GM12865 (cell line): ENCODE data around the gene MSI1.

Source experiments
- DNase-seq: peaks from one replicate; pipeline ENCODE4 v3.0.0; 2010; ENCODE audit warnings: low read depth
- H3K4me3 ChIP-seq: 2 replicates; pipeline ENCODE4 v1.5.1; 2011; ENCODE audit warnings: mild to moderate bottlenecking, low read depth, low read length, control low read depth
- TF ChIP-seq, protein P1 (sequence below): IDR thresholded peaks from 2 replicates; pipeline ENCODE4 v1.5.1; 2011; ENCODE audit warnings: low read length, control low read depth, low read depth, inconsistent platforms; ENCODE audit not compliant: insufficient read depth; ENCODE audit errors: missing control alignments

The MSI1 gene

GRCh38 chr12:120394483-120395367, 25.8 kb upstream of the MSI1 start:
- TF ChIP-seq, protein P1, sequence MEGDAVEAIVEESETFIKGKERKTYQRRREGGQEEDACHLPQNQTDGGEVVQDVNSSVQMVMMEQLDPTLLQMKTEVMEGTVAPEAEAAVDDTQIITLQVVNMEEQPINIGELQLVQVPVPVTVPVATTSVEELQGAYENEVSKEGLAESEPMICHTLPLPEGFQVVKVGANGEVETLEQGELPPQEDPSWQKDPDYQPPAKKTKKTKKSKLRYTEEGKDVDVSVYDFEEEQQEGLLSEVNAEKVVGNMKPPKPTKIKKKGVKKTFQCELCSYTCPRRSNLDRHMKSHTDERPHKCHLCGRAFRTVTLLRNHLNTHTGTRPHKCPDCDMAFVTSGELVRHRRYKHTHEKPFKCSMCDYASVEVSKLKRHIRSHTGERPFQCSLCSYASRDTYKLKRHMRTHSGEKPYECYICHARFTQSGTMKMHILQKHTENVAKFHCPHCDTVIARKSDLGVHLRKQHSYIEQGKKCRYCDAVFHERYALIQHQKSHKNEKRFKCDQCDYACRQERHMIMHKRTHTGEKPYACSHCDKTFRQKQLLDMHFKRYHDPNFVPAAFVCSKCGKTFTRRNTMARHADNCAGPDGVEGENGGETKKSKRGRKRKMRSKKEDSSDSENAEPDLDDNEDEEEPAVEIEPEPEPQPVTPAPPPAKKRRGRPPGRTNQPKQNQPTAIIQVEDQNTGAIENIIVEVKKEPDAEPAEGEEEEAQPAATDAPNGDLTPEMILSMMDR: no peak
- no peak for DNase-seq
- H3K4me3 ChIP-seq: no peak overlapping the region

GRCh38 chr12:120390540-120391120, 21.7 kb upstream of the MSI1 start:
- TF ChIP-seq, protein P1: no peak
- no peak overlapping the region for H3K4me3 ChIP-seq
- no peak for DNase-seq

DNA sequence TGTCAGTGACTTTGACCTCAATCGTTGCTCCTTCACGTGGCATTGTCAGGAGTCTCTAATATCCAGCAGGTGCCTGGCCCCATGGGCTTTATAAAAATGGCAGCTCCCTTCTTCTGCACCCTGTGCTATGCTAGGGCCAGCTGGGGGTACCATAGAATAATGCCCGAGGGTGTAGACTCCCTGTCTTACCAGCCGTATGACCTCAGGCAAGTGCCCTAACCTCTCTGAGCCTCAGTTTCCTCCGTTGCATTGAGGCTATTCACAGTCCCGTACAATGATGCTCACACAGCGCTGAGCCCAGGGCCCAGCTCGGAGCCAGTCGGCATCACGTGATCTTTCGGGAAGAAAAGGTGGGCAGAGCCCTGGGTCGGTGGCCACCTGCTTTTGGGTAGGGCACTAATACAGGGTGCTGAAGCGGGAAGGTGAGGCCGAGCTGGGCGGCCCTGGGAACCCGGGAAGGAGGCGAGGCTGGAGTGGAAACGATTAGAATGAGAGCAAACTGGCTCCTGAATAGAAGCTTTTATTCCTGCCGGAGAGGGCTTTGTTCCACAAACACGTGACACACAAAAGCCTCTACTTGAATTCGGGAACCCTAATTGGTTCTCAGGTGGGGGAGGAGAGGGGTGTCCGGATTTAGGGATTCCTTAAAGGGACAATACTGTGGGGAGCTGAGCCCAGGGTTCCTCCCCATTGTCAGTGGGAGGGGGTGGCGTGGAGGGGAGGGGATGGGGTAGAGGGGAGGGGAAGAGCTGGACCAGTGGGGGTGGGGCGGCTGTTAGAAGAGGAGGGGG, 19.9 kb upstream of the MSI1 start:
- DNase-seq: no peak
- no peak overlapping the region for H3K4me3 ChIP-seq
- TF ChIP-seq, protein P1: no peak

- DNase-seq: no peak
- no peak overlapping the region for H3K4me3 ChIP-seq
- TF ChIP-seq, protein P1: no peak
Measured at GRCh38 chr12:120381752-120382419, 12.9 kb upstream of the MSI1 start.

DNA sequence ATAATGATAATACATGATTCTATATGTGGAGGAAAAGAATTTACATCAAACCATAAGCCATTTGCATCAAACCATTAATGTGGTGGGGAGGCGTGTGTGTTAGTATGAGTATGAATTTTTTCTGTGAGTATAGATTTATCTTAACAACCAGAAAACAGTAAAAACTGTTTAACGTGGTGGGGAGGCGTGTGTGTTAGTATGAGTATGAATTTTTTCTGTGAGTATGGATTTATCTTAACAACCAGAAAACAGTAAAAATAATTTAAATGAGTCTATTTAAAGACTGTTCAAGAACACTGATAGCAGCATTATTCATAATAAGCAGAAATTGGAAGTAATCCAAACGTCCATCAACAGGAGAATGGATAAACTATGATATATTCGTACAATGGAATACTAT, 9.1 kb upstream of the MSI1 start:
- TF ChIP-seq, protein P1: no peak
- DNase-seq: no peak
- no peak overlapping the region for H3K4me3 ChIP-seq

- no peak overlapping the region for H3K4me3 ChIP-seq
- TF ChIP-seq, protein P1: no peak
- DNase-seq: no peak
Measured at GRCh38 chr12:120377611-120378010, 8.6 kb upstream of the MSI1 start.
